Amniotic epithelial cell (primary cell): ENCODE data around the gene HSH2D.
"Not testable (repeated sequence)": the region's sequence is repeated elsewhere in the genome, so short reads cannot be mapped to it uniquely, and the experiment has no call there.

Source experiments
- DNase-seq: peaks from one replicate; pipeline ENCODE4 v3.0.0-alpha.2; 2010; ENCODE audit warnings: low read depth

HSH2D gene, protein sequence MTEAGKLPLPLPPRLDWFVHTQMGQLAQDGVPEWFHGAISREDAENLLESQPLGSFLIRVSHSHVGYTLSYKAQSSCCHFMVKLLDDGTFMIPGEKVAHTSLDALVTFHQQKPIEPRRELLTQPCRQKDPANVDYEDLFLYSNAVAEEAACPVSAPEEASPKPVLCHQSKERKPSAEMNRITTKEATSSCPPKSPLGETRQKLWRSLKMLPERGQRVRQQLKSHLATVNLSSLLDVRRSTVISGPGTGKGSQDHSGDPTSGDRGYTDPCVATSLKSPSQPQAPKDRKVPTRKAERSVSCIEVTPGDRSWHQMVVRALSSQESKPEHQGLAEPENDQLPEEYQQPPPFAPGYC

DNA sequence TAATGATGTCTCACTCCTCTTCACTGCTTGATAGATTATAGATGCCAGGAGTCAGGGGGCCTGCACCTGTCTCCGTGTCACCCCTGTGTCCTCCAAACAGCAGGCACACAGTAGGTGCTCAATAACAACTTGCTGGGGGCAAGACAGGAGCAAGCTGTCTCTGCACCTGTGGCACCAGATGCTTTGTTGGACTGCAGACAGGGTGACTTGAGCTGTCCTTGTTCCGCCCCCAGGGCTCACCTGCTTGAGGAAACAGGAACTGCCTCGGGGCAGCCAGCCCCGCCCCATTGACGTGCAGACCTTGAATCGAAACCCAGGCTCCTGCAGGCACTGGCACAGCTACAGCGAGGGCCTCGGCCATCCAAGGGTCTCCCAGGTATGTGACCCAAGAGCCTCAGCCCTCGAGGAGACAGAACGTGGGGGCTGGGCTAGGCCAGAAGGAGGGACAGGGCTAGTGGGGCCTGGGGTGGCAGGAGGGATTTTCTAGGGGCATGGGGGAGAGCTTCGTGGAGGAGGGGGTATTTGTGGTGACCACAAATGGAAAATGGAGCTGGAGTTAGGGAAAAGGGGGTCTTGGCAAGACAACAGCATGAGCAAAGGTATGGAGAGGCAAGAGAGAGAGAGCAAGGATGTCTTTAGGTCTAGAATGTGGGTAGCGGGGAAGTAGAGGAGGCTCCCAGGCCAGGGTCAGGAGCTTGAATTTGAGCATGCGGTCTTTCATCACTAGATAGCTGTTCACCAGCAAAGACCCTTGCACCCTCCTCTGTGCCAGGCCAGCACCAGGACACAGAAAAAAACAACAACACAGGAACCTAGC lies at the start of gene HSH2D:
HSH2D (plus strand) TSS at position 287 of the 817 bp plus-strand sequence. CDS start 5,066 bp downstream, outside the sequence.
- DNase-seq, result no peak

DNA sequence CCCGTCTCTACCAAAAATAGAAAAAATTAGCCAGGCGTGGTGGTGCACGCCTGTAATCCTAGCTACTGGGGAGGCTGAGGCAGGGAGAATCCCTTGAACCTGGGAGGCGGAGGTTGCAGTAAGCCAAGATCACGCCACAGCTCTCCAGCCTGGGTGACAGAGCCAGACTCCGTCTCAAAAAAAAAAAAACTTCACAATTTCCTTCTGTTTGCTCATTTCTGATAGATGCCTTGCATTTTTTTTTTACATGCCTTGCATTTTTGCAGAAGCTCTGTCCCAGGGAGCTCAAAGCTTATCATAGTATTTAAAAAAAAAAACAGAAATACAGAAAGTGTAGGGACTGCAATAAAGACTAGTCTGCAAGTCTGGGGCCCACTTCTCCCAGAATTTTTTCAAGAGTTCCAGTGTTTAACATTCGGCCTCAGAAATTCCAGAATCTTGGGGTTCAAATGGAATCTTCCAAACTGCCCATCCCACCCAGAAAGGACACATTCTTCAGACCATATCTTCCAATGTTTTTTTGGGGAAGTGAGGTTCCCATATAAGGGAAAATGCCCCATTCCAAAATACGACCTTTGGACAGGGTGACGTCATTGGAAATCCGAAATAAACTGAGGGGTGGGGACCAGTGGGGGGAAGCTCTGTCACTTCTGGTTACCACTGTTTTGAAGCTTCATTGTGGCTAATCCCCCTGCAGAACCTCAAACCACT lies 49.0 kb upstream of the HSH2D start:
- DNase-seq, result peak; percentile 52

DNA sequence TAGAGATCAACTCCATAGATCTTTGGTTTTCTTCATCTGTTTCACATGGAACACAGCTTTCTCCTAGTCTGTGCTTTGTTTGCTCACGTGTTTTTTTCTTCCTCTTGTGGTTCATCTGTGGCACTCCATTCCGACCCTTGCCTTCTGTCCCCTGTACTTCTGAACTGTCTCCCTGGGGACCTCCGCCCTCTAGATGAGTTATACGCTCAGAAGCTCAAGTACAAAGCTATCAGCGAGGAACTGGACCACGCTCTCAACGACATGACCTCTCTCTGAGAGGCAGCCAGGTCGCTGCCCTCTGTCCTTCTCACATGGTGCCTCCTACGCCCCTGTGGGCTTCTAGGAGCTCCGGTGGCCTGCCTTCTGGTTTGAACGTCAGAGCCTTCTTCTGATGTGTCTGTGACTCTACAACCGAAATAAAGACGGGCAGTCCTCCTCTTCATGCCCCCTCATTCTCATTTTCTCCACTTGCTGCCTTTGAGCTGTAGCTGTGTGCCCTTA lies 48.4 kb upstream of the HSH2D start:
- no peak for DNase-seq

DNA sequence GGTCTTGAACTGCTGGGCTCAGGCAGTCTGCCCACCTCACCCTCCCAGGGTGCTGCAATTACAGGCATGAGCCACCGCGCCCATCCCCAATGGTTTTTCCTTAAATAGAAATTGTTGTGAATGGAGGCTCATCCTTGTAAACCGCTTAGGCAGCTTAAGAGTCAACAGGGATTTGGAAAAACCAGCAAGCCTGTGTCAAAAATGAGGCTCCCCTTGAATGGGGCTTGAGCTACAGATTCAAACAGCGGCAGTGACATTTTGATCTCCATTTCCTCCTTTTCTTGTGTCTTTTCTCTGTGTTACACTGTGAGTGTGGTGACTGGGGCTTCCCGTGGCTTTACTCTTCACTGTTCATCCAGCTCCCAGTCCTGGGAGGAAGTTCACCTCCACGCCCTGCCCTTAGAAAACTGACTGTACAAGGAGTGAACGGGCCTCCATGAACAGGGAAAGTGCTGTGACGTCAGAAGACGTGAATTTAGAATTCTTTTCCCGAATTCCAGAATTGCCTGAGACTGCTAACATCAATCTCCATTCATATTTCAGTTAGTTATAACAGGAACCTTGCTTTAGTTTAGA lies 47.1 kb upstream of the HSH2D start:
- DNase-seq, result peak; percentile 59

DNA sequence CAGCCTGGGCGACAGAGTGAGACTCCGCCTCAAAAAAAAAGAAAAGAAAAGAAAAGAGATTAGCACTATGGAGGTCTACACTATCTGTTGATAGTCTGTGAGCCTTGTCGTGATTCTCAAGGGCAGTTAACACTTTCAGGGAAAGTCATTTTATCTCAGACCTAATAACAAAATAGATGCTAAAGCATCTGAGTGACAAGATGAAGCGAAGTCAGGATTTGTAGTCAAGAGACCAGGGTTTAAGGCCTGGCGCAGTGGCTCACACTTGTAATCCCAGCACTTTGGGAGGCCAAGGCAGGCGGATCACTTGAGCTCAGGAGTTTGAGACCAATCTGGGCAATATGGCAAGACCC lies 45.1 kb upstream of the HSH2D start:
- DNase-seq, result no peak

DNA sequence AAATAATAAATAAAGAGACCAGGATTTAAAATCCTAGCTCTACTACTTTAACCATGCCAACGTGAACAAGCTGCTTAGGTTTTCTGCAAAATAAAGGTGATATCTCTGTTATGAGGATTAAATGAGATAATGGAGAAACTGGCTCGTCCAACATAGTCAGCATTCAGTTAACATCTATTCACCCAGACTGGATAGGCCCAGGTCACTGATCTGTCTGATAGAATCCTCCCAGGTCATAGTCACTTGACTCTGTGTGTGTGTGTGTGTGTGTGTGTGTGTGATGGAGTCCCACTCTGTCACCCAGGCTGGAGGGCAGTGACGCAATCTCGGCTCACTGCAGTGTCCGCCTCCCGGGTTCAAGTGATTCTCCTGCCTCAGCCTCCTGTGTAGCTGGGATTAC lies 44.7 kb upstream of the HSH2D start:
- DNase-seq, result no peak

DNA sequence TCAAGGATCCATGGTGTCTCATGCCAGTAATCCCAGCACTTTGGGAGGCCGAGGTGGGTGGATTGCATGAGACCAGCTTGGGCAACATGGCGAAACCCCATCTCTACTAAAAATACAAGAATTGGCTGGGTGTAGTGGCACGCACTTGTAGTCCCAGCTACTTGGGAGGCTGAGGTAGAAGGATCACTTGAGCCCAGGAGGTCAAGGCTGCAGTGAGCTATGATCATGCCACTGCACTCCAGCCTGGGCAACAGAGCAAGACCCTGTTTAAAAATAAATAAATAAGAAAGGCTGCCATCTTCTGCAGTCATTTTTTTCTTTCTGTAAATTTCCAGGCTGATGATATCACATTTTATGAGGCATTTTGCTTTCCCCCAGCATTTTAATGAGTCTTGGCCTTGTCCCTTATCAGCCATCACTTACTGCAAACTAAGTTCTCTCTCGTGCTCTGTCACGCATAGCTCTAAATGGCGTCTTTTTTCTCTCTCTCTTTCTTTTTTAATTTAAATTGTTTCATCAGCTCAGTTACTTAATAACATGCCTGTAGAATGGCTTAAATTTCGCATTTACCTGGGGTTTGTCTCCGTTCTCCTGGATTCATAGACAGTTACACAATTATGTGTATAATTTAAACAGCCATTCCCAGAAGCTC lies 44.0 kb upstream of the HSH2D start:
- not testable (repeated sequence) for DNase-seq

DNA sequence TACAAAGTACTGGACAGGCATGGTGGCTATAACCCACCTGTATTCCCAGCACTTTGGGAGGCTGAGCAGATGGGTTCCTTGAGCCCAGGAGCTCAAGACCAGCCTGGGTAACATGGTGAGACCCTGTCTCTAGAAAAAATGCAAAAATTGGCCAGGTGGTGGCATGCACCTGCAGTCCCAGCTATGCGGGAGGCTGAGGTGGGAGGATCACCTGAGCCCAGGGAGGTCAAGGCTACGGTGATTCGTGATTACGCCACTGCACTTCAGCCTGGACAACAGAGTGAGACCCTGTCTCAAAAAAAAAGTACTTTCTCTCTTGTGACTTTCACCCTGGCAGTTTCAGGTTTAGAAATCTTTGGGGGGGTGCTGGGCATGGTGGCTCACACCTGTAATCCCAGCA lies 43.0 kb upstream of the HSH2D start:
- no peak for DNase-seq

DNA sequence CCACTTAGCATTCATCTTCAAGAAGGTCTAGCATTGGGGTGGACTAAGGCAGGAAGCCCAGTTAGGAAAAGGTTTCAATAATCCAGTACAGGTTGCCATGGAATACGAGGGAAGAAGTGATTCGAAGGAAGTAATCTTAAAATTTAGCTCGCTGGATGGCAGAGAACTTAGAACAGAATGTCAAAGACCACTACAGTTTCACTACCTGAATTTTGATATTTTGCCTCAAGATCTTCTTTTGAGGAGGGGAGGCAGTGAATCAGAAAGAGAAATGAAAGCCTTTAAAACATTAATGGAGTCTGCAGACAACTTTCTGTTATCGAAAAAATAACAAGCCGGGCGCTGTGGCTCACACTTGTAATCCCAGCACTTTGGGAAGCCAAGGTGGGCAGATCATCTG lies 38.8 kb upstream of the HSH2D start:
- DNase-seq, result no peak

DNA sequence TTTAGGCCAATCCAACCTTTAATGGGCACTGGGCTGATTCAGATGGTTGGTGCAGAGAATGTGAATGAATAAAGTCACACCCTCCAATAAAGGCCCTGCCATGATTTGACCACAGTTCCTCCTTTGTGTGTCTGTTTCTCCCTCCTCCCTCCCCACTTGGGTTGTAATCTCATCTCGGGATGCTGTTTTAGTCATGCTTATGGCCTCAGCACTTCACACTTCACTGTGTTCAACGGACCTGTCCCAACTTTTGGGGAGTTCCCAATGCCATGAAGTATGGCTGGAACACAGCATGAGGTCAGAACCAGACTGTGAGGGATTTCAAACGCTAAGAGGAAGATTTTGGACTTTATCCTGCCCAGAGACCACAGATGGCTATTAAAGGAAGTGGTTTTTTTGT lies 37.4 kb upstream of the HSH2D start:
- DNase-seq, result peak; percentile 61

DNA sequence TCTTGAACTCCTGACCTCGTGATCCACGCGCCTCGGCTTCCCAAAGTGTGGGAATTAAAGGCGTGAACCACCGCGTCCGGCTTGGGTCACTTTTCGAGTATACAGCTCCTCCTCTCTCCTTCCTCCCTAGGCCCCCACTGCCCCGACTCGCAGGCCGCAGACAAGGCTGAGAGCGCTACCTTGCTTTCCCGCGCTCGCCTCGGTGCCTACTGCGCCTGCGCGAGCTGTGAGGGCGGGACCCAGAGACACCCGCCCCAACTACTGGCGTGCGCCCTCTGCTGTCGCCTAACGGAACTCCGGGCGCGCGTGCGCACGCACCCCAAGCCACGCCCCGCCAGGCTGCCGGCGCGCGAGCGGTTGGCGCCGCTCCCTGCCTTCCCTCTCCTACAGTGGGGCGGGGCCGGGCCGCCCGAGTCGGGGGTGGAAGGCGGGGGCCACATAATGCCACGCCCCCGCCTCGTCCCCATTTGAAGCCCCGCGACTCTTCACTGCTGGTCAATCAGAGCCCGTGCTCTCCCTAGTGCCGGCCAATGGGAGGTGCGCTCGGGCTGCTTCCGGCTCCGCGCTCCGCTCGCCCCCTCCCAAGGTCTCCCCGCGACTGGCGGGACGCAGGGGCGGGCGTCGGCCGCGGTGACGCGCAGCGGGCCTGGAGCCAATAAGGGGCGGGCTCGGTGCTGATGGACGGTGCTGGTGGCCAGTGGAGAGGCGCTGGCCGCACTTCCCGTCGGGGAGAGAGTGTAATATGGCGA lies 32.2 kb upstream of the HSH2D start, which contains the start of gene RAB8A:
RAB8A (plus strand) TSS at position 730 of the 749 bp plus-strand sequence; CDS start at position 743, 13 bp downstream.
- DNase-seq, result peak; percentile 98

DNA sequence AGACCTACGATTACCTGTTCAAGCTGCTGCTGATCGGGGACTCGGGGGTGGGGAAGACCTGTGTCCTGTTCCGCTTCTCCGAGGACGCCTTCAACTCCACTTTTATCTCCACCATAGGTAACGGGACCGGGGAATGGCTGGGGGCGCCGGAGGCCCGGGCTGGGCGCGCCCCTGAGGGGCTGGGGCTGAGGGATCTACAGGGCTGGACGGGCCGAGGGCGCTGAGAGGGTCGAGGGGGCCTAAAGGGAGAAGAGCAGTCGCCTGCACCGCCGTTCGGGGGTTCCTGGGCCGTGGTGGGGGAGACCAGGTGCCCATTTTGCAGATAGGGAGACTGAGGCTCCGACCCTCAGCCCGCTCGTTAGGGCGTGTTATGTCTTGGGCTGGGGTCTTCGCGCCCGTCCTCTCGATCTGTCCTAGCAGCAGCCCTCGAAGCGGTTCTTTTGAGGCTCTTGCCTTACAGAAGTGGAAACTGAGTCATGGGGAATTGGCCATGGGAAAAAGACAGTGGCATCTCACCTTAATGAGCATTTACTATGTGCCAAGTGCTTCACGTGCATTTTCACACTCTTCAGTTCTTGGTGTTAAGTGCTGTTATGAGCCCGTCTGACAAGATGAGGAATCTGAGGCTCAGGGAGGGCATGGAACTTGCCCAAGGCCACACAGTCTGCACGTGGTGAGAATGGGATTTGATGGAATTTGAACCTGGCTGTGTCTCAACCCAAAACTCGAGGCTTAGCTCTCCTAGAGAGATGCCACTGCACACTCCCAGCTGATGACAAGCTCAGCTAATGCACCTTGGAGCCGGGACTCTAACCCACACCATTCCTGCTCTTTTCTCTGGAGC lies 31.4 kb upstream of the HSH2D start:
- no peak for DNase-seq

DNA sequence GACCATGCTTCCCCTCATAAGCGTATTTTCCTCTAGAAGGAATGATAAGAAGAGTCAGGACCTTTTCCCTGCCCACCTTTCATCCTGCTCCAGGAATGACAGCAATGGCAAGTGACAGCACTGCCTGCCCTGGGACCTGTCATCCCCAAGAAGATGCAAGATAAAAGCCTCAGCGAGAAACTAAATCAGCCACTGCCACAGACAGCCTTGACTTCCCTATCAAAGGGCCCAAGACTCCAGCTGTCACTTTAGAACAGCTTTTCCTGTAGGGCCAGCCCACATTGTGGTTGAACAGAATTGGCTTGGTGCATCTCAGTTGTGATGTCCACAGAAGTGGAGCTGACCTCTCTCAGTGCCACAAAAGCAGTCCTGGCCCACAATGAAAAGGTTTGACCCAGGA lies 30.7 kb upstream of the HSH2D start:
- no peak for DNase-seq

DNA sequence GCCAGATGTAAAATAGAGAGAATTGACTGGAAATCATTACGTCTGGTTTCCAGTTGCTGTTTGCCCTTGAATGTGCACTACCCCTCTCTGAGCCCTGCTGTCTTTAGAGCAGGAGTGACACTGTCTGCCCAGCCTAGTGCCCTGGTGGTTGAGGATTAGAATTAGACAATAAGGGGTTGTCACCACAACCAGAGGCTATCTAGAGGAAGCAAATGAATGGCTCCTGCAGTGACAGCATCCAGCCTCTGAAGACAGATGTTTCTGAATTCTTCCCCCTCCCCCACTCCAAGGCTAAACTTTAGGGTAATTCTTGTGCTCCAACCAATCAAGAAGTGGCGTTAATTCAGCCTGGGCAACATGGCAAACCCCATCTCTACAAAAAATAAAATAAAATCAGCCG lies 29.8 kb upstream of the HSH2D start:
- DNase-seq, result no peak

DNA sequence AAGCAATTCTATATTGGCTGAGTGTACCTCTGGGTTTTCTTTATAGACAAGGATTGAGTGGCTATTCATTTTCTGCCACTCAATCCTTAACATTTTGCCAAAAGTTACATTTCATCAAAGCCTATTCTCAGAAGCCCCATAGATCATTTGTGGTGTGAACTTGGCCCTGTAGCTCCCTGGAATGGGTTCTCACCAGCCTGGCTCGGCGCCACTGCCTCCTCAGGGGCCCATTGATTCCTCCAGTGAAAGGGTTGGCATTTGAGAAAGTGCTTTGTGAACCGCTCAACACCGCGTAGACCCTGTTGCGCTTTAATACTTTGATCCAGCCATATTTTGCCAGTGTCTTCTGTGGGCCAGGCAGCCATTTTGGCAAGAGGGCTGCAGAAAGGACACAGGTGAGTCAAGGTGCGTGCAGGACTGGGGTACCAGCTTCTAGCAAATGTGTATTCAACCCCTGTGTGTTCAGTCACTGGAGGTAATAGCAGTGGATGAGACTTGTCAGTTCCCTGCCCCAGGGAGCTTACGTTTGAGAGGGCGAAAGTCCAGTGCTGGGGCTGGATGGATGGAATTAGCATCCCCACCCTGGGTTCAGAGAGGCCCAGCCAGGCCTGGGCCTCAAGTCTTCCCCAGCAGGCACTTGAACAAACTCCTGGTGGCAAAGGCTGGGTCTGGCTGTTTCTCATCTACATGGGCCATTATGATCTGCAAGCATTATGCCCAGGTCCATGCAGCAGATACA lies 28.0 kb upstream of the HSH2D start:
- DNase-seq, result no peak

DNA sequence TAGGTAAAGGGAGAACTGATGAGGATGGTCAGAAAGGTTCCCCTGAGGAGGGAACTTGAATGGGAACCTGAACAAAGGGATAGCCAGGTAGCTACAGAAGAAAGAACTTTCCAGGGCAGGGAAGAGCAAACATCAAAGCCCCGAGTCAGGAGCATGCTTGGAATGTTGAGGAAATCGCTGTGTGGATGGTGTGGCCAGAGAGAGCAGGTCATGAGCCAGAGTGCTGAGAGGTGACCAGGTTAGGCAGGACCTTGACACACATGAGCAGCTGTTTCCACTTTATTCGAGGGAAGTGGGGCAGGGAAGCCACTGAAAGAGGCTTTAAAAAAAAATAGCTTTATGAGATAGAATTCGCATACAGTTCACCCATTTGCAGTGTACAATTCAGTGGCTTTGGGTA lies 27.4 kb upstream of the HSH2D start:
- no peak for DNase-seq

DNA sequence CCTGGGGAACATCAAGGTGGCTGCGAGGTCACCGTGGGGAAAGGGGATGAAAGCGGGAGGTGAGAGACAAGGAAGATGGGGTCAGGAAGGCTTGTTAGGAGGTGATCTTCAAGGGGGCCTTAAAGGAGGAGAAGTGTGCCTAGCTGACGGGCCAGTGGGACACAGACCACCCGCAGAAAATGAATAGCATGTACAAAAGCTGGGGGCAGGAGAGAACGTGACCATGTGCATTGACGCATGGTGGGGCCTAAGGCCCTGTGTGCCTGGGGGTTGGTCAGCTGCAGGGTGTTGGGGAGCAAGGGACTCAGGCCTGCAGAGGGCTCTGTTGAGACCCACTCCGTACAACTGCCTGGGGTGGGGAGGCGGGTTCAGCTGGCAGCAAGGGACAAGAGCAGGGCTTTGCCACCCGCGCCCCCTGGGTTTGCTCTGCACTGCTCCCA lies 25.9 kb upstream of the HSH2D start:
- DNase-seq, result no peak

DNA sequence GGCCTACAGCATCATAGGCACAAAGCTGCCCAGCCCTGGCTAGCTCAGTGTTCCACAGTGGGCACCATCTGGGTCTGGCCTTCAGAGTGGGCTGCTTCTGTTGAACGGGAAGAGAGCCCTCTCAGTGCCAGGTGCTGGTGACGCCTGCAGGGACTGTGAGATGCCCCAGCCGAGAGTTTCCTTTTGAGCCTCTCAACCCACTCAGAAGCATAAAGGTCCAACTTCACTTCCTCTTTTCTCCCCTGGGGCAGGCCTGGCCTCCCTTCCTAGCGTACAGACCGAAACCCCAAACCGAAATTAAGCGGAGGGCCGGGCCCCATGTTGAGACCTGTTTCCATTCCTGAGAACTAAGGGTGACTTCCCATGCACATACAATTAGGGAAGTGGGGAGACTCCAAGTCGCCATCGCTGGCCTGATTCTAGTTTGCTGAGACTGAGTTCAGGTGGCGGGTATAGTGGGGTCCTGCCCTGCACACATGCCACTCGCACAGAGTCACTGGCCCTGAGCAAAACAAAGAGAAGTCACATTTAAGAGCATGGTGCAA lies 24.9 kb upstream of the HSH2D start:
- DNase-seq, result no peak
